T-helper 9 cell (primary cell): ENCODE measurements around the gene MPPED2.

ENCODE experiments used
- DNase-seq: peaks from one replicate; pipeline ENCODE4 v3.0.0-alpha.2; 2020
- total RNA-seq, 2 donors: gene quantifications; one replicate each; lab custom pipeline; 2026; lab: John Stamatoyannopoulos, UW

The MPPED2 gene, protein sequence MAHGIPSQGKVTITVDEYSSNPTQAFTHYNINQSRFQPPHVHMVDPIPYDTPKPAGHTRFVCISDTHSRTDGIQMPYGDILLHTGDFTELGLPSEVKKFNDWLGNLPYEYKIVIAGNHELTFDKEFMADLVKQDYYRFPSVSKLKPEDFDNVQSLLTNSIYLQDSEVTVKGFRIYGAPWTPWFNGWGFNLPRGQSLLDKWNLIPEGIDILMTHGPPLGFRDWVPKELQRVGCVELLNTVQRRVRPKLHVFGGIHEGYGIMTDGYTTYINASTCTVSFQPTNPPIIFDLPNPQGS
- total RNA-seq = 0 reads per million in 2 donors

DNA sequence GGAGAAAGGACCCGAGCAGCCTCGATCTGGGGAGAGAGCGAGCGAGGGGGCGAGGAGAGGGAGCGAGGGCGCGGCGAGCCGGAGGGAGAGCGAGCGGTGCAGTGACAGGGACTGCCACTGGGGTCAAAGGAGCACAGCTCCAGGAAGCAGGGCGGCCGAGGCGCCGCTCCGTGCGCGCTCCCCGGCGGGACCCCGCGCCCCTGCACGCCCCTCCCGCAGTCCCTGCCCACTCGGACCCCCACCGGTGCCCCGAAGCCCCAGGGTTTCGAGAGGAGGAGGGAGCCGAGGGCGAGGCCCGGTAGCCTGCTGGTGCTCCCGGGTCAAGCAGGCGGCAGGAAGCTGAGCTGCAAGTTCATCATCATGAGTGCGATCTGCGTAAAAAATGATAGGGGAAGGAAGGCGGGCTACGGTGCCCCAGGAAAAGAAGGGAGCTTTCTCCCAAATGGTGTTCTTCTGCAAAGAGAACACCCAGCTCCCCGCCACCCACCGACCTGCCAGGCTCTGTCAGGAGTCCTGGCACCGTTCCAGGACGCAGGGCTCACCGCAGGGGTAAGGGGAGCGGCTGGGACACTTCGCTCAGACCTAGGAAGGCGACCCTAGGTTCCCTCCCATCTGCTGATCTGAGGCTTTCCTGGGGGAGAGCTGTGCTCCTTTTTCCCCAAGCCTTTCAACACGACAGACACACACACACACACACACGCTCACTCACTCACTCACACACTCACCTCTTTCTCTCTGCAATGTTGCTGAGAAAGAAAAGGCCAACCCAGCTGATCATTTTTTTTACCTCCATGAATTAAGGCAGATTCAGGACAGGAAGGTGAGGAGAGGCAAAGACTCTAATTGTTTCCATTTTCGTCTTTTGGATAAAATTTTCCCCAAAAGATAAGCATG lies at the start of gene MPPED2:
MPPED2 (minus strand) TSS at position 103 of the 894 bp plus-strand sequence. CDS start 5,980 bp downstream, outside the sequence.
- DNase-seq = no peak

DNA sequence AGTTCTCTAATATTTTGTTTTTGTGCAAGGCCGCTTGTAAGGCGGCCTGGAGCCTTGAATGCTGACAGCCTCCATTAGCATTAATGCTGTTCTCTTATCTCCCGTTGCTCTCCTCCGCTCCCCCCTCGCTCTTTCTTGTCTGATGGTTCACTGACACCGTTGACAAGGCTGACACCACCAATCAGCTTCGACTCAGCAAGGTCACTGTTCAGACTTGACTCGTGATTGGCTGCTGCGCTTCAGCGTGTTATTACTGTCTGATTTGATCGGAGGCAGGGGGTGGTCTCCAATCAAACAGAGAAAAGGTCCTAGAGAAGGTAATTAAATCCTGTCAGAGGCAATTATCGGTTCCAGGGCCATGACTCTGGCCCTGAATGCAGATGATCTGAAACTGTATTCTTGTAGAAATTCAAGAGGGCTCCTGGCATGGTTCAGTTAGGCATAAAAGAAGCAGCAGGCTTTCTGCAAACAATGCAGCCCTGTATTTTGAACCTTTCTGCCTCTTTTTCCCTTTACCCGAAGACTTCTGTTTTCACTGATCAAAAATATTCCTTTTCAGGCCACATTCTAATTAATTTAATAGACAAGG lies 49.3 kb upstream of the MPPED2 start:
- no peak for DNase-seq

DNA sequence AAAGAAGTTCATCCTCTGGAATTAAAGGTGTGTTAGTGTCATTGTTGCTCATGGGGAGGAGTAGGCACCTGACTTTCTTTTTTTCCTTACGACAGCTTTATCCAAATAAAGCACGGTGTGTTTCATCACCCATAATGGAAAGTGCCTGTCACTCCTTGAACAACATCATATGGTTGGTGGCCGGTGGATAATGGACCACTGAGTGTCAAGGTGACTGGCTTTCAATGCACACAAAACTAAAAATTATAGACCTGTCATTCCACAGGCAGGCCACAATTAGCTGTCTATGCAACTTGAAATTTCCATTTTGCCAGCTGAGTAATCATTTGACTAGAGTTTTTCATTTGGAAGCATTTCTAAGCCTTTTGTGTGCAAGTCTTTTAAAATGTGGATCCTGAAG lies 45.0 kb upstream of the MPPED2 start:
- no peak for DNase-seq

DNA sequence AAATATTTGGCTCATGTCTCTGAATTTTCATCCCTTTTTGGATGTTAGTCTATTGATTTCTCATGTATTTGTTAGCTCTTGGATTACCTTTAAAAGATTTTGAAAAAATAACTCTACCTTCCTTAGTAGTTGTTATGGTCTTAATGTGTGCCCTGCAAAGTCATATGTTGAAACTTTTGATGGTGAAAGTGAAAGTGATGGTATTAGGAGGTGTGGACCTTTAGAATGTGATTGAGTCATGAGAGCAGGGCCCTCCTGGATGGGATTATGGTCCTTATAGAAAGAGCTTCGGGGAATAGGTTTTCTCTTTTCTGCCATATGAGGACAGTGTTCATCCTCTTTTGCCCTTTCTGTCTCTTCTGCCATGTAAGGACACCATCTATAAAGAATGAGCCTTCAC lies 33.6 kb upstream of the MPPED2 start:
- DNase-seq = no peak

DNA sequence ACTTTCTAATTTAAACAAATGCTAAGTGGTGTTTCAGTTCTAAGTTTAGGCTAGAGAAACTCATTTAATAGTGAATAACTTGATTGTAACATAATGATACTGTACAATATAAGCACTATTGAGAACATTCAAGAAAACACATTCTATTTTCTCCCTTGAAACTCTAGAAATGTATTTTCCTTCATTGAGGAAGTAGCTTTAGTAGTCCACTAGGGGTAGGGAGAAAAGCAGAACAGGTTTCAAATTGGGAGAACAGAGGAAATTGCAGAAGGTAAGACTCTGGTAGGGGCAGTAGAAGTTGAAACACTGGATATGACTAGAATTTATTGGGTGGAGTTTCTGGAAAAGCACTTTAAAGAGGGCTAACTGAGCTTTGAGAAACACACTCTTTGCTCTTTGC lies 31.6 kb upstream of the MPPED2 start:
- DNase-seq = no peak

DNA sequence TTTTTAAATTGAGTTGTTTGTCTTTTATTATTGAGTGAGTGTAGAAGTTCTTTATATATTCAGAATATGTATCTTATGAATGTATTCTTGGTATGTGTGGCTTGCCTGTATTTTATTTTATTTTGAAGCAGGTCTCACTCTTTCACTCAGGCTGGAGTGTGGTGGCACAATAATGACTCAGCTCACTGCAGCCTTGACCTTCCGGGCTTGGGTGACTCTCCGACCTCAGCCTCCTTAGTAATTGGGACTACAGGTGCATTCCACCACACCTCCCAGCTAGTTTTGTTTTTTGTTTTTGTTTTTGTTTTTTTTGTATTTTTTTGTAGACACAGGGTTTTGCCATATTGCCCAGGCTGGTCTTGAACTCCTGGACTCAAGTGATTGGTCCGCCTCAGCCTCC lies 24.5 kb upstream of the MPPED2 start:
- DNase-seq = no peak

DNA sequence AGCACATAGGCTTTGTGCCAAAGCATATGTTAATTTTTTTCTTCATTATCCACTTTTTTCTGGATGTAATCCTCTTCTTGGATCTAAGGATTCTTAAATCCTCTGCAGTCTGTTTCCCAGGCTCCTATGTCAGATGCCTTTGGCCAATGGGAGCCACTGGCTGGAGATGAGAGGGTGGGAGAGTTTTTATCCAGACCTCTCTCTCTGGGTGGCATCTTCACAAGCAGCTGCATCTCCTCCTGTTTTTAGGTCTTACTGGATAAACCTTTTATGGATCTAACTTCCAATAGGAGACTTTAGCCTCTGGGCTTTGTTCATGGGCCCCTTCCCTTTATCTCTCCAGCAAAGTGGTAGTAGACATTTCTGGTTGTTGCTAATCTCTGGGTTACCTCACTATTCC lies 22.4 kb upstream of the MPPED2 start:
- DNase-seq = no peak

DNA sequence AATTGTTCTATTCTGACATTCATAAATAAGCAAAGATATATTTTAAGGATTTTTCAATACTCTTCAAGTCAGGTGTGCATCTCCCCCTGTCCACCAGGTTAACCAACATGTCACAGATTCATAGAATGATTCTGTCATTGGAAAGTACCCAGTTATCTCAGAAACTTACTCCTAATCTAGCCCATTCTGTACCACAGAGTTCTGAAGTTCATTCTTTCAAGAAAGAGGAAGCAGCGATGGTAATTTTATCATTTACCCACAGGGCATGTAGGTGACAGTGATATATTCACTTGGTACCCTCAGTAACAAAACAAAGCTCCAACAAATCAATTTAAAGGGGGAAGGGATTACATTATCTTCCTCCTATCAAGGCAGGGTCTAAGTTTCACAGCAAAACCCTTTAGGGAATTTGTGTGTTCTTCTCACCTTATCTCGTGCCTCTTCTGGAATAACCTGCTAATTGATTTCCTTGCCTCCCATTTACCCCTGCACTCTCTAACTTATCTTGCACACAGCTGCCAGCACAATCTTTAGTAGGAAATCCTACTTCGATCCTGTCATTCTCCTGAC lies 19.0 kb upstream of the MPPED2 start:
- no peak for DNase-seq

DNA sequence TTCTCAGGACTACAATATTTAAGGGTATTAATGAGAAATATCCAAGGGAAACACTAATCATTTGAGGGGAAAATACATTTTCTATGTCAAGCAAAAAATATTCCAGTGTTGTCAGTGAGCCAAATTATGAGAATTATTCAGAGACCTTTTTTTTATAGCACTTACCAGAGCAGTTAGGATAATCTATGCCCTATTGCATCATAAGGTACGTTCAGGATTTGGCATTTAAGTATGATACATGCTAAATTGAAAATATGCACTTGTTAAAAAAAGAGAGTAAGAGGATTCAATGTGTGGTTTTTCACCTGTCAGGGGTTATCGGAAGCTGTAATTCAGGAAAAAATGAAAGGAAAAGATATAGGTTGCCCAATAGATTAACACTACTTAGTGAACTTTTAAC lies 17.2 kb upstream of the MPPED2 start:
- no peak for DNase-seq

DNA sequence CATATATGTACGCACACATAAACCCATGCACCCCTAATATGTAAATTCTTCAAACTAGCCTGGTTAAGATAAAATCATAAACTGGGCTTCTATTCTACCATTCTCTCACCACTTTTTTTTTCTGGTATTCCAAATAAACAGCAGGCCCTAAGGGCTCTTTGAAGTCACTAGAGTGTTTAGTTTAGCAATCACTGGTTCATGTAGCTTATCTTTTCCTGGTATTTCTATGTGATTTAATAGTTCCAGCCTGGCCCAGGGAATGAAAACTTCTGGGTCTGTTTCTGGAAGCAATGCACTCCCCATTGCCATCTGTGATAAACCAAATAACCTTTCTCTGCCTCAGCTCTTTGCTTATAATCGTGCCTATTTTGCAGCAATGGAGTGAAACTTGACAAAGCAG lies 10.7 kb upstream of the MPPED2 start:
- no peak for DNase-seq

DNA sequence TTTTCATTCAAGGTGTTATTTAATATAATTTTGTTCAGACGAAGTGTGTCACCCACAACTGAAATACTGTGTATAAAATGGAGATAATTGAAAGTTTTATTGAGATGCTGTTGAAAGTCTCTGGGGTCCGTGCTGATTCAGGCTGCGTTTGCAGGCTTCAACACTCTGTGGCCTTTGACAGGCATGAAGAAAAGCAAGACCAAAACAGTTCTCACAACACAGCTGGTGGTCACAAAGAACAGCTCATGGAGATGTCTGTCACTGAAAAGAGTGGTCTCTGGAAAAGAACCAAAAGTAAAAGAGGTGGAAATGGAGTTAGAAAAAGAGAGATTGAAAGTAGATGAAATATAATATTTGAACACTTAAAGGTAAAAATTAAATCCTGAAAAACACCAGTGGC lies 9.8 kb upstream of the MPPED2 start:
- DNase-seq = no peak

DNA sequence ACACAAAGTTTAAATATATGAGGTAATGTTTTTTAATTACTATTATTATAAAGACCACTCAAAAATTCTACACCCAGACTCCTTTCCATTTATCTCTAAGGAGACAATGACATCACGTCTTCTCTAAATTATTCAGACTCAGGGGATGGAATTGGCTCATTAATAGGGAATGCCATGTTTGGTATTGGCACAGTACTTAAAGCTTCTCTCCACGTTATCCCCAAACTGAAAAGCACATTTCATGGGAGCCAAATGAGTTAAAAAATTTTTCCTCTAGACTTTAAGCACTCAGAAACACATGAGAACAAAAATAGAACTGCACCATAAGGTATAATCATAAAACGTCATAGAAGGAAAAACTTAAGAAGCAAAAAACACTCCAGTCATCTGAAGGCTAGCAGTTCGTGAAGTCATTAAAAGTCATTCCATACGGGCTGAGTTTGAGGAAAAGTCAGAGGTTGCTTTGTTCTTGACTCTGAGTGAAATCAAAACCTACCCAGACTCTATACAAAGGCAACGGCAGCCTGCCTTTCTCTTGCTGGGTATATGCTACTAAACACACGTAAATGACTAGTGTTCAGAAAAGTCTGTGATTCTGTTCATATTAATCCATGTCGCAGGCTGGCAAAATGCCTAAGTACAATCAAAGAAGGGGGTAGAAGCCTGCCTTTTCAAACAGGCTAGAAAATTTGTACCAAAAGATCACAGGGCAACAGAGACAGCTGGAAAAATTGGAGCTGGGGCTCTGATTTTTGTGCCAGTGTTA lies 8.7 kb upstream of the MPPED2 start:
- no peak for DNase-seq

DNA sequence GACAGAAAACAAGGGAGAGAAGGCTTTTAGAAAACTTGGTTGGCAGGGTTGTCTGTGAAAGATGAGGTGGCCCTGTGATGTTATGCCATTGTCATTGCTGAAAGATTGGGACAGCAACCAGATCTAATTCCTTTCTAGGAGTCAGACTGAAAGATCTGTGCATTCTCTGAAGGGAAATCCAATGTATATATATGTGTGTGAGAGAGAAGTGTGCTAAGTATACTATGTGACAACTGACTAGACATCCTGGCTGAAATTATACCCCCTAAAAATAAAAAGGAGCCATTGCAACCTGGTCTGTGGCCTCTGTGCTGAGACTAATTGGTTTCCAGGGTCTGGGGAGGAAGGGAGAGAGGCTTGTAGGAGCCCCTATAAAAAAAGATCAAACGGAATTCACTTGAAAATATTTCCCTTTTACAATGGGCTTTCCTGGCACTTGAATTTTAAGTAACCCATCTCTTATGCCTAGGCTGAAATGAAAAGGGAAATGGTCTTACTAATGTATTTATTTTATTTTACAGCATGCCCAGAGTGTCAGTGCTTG lies 1.2 kb upstream of the MPPED2 start:
- no peak for DNase-seq

DNA sequence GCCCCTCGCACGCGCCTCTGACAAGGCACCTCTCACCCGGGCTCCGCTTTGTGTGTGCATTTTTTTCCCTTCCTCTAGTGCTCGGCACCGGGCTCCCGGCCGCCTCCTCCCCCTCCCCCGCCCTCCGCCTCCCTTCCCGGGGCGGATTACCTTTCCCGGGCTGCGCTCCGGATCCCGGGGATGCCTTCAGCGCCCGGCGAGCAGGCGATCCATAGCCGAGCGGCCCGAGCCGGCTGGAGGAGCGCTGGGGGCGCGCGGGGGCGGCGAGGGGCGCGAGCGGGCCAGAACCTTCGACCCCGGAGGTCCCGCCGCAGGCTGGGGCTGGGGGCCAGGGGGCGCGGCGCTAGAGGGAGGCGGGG lies 282 bp downstream of the MPPED2 start:
- no peak for DNase-seq

DNA sequence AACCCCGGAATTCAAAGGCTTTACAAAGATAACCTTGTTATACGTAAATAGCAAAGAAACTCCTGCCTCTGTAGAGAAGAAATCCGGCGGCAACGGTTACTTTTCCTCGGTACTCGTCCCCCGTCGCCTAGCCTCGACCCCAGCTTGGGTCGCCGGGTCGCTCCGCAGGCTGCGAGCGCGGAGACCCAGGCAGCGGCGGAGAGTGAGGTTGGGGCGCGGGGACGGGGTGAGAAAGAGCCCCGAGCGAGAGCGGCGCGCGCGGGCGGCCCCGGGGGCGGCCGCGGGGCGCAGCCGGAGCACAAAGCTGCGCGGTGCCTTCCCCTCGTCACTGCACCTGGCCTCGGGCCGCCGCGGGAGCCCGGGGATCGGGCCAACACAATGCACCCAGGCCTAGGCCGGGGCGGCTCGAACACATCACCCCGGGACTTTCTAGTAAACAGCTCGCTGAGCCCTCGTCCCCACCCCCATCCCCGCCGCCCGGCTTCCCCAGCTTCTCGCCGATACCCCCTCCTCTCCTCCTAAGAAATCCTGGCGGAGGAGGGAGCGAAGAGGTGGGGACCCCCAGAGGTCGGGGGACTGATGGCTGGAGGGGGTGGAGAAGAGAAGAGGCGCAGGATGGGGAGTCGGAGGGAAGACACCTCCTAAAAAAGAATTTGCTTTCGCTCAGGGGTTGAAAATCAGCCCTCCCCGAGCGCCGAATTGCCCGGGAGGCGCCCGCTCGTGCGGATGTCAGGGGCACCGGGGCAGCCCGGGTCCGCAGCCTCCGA lies 845 bp downstream of the MPPED2 start:
- no peak for DNase-seq

DNA sequence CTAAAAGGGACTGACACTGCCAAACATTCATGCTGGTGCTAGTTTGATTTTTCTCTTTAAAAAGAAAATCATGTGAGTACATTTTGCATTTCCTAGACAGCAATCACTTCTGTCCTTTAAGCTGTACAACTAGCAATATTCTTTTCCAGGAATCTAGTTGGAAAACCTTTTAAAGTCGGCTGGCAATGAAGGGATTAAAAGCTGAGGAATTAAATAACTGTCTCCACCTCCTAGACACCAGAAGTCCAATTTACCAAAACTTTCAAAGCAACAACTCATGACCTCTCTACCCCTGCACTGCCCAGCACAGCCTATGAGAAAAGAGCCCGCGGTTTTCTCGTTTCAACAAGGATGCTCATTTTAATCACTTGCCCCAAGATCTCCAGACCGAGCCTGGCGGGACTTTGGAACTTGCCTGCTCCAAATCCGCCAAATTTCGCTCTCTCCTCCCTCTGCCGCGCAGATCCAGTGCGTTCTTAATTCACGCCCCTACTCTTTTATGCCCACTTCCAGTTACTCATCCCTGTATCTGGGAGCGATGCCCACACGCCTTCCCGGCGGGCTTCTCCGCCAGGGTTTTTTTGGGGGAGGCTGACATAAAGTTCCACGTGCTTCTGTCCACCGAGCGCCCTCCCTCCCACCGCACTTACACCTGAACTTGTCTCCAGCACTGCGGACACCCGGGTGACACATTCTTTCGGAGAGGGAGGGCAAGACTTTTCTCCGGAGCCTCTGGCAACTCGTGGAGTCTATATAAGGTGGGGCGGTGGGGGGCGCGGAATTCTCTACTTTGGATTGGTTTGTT lies 2.5 kb downstream of the MPPED2 start:
- DNase-seq = no peak

DNA sequence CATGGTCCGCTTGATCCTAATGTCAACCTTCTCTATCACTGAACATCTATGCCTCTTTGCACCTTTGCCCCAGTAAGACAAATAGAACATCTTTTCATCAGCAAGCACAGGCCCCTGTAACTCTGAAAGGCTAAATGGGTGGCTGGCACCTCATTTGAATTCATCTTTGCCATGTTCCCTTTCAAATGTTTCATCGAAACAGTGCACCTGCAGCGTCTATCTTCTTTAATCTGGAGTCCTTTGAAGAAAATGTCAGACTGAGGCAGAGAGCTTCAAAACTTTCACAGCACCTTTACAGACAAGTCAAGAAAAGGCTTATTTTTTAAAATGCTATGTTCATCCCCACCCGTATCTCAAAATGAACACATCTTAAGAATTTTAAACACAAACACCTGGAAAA lies 3.4 kb downstream of the MPPED2 start:
- DNase-seq = no peak

DNA sequence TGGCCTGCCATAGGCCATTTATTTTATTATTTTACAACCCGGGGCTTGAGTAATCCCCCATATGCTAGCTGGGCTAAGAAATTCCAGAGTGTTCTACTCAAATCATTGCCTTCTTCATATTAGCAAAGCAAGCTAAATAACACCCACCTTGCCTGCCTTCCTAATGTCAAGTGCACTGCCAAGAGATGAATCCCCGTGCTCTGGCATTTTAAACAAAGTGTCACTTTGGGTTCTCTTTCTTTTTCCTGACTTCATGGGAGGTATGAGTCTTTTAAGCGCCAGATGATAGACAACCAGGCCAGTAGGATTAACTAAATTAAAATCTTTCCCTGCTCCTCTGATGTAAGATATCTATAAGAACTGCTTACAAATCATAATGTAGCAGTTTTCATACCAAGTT lies 4.5 kb downstream of the MPPED2 start:
- no peak for DNase-seq

DNA sequence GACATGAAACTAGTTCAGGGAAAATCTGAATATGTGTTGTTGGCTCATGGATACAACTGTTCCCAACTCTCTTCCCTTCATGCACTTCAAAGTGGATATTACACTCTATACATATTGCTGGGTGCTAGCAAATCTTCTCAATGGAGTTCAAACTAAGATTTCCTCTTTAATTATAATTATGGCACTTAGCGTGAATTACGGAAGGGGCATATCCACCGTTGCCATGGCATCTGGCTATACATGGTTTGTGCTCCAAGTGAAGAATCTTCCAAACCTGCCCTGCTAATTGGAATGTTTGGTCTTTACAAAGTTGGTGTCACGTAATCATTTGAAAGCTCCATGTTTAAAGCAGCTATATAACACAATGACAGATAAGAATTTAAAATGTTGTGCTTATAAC lies 5.6 kb downstream of the MPPED2 start:
- no peak for DNase-seq

DNA sequence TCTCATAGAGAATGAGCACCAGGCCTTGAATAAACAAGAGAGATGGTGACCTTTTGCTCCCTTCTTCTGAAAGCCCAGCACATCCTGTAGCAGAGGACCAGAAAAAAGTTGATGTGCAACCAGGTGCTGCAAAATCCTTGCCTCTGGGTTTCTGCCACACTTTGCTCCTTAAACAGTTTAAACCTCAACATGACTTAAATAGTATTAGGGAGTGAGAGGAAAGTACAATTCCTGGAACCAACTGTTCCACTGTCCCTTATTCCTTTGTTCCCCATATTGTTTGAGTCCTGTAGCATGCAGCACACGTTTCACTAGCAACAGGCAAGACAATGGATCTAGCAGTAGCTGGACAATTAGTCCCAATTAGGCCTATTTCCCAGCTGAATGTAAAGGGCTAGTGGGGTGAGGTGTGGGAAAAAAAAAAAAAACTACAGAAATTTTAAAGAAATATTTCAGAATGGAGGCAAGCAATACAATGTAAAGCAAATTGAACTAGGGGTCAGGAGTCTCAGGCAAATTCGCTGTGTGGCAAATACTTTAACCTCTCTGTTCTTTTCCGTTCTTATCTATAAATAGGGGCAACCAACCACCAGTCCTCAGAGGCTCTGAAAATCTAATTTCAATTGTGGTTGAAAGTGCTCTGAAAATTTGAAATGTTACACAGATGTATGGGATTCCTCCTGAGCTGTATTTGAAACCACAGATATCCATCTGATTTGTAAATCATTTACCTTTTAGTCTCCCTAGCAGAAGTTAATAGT lies 6.6 kb downstream of the MPPED2 start:
- DNase-seq = no peak
